HG03565 (cell line): Measurements from ENCODE around the gene GLI2.

Source experiments
- ATAC-seq: cut with Tn5 transposase; IDR thresholded peaks from one replicate; pipeline ENCODE4 v1.9.1; 2021; ENCODE audit warnings: mild to moderate bottlenecking, moderate library complexity; ENCODE audit not compliant: unreplicated experiment

The GLI2 gene

DNA sequence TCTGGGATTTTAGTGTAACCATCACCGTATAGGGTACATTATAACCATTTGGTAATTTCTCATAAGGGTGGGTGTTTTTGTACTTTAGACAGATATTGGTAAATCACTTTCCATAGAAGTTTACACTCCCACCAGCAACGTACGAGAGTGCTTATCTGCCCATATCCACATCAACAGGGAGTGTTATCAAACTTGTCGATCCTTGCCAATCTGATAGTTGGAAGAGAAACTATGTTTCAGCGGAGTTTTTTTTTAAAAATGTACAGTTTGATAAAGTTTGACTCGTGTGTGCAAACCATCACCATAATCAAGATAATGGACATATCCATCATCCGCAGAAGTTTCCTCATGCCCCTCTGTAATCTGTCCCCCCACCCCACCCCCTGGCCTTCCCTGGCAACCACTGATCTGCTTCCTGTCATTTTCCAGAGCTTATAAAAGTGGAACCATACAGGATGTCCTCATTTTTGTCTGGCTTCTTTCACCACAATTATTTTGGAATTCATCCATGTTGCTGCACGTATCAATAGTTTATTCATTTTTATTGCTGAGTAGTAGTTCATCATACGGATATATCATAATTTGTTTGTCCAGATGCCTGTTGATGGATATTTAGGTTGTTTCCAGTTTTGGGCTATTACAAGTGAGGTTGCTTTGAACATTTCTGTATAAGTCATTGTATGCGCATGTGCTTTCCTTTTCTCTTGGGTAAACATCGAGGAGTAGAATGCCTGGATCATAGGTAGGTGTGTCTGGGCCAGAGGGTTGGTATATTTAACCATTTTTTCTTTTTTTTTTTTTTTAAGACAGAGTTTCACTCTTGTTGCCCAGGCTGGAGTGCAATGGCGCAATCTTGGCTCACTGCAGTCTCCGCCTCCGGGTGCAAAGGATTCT, 18.6 kb downstream of the GLI2 start:
- no peak for ATAC-seq

DNA sequence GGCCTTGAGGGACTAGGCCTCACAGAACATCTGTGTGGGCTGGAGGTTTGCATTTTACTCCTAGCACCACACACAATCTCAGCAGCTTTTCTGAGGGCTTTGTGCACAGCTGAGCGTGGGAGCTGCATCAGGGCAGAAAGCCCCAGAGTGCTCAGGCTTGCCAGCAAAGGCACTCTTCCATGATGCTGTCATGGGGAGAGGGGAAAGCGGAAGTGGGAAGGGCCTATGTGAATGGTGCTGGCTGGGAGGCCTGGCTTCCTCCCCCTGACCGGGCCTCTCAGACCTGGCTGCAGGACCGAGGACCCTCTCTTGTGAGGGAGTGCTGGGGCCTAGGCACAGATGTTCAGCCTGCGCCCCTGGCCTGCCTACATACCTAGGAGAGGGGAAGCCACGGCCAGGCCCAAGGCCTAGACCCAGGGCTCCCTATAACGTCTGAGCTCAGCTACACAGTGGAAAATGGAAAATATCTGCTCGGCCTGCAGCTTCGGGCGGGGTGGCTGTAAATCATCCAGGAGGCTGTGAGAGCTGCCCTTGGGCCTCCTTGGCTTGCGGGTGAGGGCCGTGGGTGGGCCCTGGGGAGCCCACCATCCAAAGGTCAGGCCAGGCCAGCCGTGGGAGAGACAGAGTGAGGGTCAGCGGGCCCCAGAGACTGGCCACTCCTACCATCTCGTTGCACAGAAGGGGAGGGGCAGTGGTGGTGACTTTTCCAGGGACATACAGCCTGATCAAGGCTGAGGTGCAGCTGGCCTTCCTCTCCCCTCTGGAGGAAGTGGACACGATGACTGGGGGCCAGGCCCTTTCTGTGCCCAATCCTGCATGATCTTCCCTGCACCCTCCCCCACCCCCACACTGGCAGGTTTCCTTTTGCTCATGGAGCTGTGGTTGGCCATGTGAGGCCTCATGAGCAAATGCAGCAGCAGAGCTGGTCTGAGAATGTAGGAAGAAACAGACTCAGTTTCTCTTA, 22.8 kb downstream of the GLI2 start:
- no peak for ATAC-seq

DNA sequence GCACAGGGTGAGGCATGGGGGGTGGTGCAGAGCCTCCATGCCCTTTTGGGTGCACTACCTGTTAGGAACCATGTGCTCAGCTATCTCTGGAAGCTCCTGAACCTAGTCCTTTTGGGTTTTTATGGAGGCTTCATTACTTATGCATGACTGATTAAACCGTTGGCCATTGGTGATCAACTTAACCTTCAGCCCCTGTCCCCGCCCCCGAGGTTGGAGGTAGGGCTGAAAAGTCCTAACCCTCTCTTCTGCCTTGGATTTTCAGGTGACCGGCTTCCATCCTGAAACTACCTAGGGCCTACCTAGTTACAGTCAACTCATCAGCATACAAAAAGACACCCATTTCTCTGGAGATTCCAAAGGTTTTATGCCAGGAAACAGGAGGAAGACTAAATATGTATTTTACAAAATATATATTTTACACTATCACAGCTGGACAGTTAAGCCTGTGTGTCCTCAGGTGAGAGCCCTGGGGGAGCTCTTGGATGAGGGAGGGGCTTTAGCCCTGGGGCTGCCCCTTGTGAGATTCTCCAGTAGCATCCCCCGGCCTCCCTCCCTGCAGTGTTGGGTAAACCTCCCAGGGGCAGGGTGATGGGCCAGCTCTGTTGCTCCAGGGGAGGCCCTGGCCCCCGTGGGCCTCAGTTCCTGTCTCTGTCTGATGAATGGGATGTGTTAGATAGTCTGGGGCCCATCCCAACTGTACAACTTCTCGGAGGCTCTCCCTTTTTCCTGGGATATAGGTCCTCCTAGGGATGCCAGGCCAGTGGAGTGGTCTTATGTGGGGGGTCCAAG, 24.1 kb downstream of the GLI2 start:
- no peak for ATAC-seq

DNA sequence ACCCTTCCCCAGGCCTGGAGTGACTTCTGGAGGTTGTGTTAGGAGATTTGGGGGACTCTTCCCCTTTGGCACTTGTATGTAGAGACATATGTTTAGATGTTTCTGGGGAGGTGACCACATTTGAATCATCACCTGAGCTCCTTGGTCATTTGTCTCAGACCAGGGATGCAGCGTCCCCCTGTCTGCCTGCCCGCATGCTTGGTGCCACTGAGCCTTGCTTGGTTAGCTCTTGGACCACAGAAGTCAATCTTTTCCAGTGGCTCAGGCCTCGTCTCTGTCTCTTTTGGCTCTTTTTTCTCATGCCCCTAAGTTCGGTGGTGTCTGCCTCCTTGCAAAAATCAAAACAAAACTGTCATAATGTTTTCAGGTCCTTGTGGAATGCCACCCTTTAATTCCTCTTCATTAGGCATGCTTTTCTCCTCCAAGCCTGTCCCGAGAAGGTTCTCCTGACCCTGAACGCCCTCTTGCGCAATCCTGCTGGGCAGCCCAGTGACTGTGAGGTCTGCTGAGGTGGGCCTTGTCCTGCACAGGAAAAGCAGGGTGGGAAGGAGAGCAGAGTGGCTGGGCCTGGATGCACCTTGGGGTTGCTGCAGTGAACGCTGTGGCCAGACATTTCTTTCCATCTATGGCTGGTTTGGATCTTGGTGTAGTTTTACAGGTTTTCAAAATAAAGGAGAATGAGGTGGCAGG, 24.9 kb downstream of the GLI2 start:
- ATAC-seq, result no peak

DNA sequence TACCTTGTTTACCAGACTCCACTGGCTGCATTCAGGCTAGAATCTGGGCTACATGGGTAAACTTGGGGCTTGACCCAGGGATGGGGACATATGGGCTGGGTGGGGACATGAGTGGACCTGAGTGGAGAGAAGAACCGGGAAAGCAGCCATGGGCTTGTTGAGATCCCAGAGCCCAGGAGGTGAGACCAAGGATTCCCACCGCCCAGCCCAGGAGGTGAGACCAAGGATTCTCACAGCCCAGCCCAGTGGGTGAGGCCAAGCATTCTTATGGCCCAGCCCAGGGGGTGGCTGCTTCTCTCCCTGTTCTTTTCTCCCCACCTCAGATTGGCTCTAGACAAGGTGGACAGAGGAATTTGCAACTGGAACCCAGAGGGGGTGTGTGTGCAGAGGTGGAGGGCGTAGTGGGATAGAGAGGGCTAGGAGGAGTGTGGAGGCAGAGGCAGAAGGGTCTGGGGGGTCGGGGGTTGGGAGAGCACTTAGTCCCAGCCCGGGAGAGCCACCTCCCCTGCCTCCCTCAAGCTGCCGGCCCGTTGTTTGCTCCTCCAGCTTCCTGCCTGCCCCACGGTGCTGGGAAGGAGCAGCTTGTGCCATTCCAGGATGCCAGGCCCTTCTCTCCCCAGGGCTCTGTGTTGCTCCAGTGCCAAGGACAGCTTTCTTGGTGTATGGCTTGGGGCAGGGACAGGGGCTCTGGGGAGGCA, 25.6 kb downstream of the GLI2 start:
- ATAC-seq, result no peak

DNA sequence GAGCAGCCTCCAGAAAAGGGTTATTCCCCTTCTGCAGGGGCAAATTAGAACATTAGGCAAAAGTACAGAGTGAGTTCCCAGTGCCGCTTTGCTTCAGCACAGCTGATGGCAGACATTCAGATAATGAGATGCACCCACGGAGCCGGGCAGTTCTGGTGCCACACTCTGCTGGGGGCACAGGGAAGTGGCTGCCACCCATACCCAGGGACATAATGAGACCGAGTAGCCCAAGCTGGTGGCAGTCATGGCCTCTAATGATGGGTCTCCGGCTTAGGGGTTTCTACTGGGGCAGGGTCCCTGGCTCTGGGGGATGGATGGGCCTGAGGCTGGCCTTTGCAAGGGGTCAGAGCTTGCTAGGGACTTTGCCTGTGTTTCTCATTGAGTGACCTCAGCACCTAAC, 26.2 kb downstream of the GLI2 start:
- no peak for ATAC-seq

DNA sequence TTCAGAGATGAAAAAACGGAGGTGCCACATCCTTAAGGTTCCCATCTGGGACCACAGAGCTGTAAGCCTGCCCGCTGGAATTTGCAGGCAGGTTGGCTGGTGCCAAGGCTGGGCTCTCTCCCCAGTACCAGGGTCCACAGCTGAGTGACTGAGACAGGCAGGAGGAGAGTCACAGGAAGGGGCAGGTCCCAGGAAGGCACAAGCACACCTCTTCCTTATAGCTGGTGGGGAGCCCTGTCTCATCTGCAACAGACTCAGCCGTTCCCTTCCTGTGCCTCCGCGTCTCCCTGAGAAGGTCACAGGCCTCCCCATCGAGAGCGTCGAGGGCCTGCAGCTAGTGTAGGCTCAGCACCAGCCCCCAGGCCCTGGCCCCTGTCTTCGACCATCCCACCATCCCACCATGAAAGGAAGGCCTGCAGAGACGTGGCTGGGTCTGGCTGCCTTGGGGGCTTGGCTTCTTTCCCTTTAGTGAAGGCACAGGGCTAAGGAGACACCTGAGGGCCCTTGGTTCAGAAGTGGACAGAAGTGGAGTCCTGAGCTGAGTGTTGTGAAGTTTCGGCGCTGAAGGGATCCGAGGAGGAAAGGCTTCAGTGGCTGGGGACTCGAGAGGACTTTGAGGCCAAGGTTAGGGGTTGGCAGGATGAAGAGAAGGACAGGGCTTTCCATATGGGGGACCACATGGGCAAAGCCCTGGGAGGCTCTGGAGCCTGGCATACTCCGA, 26.8 kb downstream of the GLI2 start:
- ATAC-seq, result no peak

DNA sequence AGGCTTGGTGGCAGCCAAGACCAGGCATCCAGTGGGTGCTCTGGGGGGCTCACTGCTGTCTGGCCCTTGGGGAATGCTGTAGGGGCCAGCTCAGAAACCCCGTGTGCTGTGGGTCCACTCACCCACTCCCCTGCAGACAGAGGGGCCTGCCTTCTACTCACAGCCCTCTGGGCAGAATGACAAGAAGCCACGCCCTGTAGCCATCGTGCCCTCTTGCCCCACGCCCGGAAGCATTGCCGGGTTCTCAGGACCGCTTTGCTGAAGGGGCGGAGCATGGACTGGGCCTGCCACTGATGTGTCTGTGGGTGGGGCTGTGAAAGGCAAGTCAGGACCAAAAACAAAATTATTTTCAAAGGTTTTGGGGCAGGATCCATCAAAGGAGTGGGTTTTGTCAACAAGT, 27.8 kb downstream of the GLI2 start:
- no peak for ATAC-seq

DNA sequence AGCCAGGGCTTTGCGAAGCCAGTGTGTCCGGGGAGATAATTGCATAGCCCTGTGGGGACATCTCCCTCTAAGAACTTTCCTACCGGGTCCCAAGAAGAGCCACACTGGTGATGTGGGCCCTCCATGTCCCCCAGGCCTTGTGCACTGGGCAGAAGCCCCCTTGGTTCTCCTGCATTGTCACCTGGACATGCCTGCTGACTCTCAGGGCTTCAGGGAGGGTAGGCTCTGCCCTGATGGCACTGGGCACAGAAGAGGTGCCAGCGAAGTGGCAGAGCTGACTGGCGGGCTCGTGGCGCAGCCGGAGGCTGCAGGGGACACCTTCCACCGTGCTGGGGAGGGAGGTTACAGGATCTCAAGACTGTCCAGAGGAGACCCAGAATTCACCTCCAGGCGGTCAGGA, 28.3 kb downstream of the GLI2 start:
- ATAC-seq, result no peak

DNA sequence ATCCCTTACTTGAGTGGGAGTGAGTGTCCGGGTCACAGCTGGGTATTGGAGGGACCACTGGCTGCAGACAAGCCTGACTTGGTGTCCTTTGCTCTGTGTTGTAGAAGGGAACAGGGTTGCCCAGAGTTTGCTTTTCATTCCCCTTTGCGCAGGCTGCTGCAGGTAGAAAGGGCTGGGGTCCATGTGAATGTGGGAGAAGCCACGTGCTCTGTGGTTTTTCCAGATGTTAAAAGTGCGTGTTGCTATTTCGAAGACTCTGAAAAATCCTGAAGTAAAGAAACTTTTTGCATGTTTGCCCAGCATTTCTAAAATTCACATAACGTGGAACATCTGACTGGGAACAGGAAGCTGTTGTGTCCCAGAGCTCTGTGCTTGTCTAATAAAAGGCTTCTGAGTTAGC, 28.8 kb downstream of the GLI2 start:
- no peak for ATAC-seq

DNA sequence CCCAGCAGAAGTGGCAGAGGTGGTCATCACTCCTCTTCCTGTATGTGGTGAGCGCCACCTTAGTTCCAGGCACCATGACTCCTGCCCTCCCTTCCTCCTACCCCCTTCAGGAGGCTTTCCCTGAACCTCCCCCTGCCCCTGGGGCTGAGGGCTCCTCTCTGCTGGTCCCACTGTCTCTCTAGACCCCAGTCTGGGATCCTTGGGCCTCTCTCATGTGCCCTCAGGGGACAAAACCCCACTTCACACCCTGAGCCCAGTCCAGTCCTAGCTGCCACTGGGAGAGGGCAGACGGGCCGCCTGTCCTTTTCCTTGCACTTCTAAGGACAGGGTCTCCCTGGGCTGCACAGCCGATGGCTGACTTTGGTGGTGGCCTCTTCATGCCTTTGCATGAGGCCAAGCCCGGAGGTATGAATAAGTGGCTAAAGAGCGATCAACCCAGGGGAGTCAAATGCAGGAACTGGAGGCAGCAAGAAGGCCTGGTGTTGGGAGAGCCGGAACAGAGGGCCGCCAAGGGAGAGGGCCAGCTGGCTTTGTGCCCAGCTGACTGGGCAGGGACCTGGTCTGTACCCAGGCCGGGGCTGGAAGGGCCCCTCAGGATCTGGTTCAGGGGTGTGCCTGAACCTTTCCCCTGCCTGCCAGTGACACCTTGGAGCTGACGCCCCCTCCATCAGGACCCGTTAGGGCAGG, 29.5 kb downstream of the GLI2 start:
- ATAC-seq, result no peak

DNA sequence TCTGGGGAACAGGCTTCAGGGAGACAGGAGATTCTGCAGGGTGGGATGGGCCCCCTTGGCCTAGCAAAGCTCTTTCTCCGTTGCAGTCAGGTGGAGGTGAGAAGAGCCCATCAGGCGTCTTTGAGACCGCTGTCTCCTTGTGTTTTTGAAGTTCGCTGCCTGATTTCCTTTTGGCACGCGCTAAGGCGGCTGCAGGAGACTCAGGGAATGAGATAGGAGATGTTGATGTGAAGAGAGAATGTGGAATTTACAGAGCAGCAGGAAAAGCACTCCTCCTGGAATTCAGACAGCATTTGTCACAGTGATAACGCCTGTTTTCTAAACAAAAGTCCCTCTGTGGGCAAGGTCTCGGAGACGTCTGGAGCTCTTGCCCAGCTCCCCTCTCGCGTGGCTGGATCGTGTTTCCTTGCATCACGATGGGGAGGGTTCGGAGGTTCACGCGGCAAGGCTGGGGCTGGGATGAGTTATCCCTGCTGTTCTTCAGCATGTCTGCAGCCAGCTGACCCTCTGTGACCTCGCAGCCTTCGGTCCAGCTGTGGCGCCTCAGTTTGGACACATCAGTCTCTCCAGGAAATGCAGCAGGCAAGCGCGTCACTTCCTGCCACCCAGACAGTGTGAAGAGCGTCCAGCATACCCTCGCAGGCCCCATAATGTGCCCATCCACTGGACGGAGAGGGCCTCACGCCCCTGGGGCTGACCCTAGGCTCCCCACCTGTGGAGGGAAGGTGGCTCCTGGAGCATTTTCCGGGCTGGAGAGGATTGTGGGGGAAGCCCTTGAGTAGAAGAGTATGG, 30.2 kb downstream of the GLI2 start:
- ATAC-seq, result no peak

DNA sequence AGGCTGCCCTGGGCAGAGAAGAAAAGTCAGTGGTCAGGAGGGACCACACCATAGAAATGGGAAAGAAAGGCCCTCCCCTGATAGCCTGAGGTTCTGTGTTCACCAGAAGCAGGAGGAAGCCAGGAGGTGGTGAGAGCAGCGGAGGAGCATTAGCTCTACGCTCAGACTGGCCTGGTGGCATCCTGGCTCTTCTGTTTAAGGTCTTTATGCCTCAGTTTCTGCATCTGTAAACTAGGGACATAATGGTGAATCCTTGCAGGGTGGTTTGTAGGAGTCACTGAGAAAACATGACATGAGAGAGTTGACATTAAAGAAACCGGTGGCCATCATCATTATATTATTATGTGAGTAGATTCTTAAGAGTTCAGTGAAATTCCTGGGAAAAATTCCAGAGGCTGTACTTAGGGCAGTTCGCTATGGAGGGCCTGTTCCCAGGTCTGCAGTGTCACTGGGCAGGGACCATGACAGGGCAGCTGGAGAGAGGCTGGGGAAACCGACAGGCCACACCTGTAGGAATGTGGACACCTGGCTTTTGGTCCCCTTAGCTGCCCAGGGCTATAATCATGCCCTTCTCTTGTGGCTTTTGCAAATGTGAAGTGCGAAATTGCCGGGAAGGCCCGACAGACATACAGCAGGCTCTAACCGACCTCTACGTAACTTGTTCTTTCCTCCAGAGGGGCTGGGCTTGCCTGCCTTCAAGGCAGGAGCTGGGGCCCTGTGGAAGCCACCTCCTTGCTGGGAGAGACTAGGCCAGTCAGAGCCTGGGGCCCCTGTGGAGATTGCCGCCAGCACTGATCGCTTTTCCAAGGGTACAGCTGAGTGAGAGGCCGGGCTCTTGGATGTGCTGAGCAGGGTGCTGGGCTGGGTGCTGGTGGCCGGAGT, 31.0 kb downstream of the GLI2 start:
- ATAC-seq, result no peak

DNA sequence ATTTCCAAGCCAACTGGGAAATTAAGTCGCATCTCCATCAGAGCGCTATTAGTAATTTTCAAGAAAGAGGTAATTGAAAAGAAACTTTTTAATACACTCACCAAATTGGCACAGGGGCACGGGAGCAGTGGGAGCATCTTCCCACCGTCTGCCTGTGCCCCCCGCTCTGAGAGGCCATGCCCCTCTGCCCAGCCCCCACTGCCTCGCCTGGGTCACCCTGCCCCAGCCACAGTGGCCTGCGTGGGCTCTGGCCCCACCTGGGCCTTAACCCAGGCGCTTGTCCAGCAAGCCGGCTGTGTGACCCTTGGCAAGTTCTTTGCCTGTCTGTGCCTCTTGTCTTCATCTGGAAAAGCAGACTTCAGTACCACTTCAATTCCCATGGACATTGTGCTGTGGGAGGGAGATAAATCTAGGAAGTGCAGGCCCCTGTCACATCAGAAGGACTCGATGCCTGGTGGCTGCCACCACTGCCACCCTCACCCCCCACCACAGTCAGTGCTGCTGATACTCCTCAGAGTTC, 31.9 kb downstream of the GLI2 start:
- no peak for ATAC-seq

DNA sequence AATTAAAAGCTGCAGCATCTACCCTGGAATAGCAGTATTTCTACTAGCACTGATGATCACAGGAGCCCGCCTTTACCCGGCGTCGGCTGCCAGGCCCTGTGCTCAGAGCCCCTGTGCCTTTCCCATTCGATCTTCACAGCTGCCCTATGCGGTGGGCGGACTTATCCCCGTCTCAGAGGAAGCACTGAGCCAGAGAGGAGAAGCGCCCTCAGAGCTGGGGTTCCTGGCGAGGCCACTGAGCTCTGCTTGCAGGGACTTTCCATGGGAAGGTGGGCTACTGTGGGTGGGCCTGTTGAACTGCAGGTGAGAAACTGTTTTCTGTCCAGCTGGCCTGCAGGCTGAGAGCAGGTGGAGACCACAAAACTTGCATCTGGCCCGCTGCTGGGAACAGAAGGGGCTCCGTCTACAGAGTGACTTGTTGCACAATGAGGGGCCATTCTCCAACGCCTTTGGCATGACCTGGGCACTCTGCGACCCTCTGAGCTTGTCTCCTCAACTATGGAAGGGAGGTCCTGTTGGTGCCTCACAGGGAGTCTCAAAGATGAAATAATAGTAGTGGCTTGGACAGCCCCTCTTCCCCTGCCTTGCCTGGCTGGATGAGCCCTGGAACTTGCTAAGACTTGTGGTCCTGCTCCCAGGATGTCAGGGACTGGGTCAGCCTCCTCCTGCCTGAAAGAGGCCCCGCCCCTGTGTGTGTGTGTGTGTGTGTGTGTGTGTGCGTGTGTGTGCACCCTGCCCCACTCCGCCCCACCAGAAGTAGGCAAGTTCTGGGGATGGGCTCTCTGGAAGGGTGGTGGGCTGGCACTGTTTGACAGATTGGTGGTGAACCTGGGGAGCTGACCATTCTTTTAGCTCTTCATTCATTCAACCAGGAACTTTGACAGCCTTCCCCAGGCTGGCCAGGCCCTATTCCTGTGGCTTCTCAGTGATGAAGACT, 32.7 kb downstream of the GLI2 start:
- no peak for ATAC-seq
